Naive thymus-derived CD4-positive, alpha-beta T cell (primary cell): ENCODE measurements around the gene CDHR3. TPM values are rescaled to one million over a fixed set of nuclear protein-coding genes. Genes with fewer than 3 reads are reported as not detected.
A peak's percentile ranks its signal among the peaks of the same experiment; 100 is the strongest.

ENCODE experiments used
- ATAC-seq: fragments of 150-1000 bp; cut with Tn5 transposase; 2 replicates; pipeline ENCODE4 v1.10.0; 2021; ENCODE audit warnings: mild to moderate bottlenecking, moderate library complexity
- CTCF ChIA-PET: fragments of 350-600 bp; sonication (Branson Sonifier 250); formaldehyde crosslinking; loops from one replicate; lab custom pipeline; 2021; ENCODE audit warnings: antibody characterized with exemption; lab: Charles Lee
- POLR2A ChIA-PET: fragments of 350-600 bp; sonication (Branson Sonifier 250); formaldehyde crosslinking; loops from one replicate; lab custom pipeline; 2021; ENCODE audit warnings: antibody characterized with exemption, inconsistent platforms; lab: Charles Lee
- DNase-seq, 9 donors: peaks; one replicate each; pipeline versions ENCODE4 v3.0.0 to v3.0.0-alpha.2; 2020 to 2022; ENCODE audit warnings: mixed read lengths in 1 of 9
- H3K27ac ChIP-seq: one replicate; pipeline ENCODE4 v1.7.0; 2013; ENCODE audit warnings: mild to moderate bottlenecking, low read depth, low read length, moderate library complexity
- H3K27me3 ChIP-seq, 2 donors: one replicate each; pipeline ENCODE4 v1.7.0; 2013; ENCODE audit warnings: low read length in 2 of 2, mild to moderate bottlenecking in 2 of 2, moderate library complexity in 2 of 2; ENCODE audit not compliant: control insufficient read depth in 2 of 2, insufficient read depth in 2 of 2
- H3K36me3 ChIP-seq, 3 experiments: 1 replicate in 2 of 3; 2 replicates in 1 of 3; pipeline ENCODE4 v1.7.0; 2013; ENCODE audit warnings: low read length in 3 of 3, mild to moderate bottlenecking in 3 of 3, moderate library complexity in 1 of 3; ENCODE audit not compliant: insufficient read depth in 3 of 3, control insufficient read depth in 2 of 3
- H3K4me1 ChIP-seq, 2 donors: one replicate each; pipeline ENCODE4 v1.7.0; 2013; ENCODE audit warnings: low read length in 2 of 2, mild to moderate bottlenecking in 2 of 2, moderate library complexity in 1 of 2; ENCODE audit not compliant: control insufficient read depth in 2 of 2, insufficient read depth in 2 of 2
- H3K4me3 ChIP-seq: 2 replicates; pipeline ENCODE4 v1.7.0; 2013; ENCODE audit warnings: mild to moderate bottlenecking, low read length
- H3K9me3 ChIP-seq, 3 experiments: 1 replicate in 2 of 3; 2 replicates in 1 of 3; pipeline ENCODE4 v1.7.0; 2013; ENCODE audit warnings: low read length in 3 of 3; ENCODE audit not compliant: control insufficient read depth in 2 of 3
- H3K27ac Mint-ChIP-seq, 9 donors: one replicate each; pipeline ENCODE4 v1.8.0; 2020 to 2022; ENCODE audit warnings: mixed read lengths in 9 of 9, mild to moderate bottlenecking in 8 of 9, moderate library complexity in 5 of 9, inconsistent platforms in 2 of 9
- H3K27me3 Mint-ChIP-seq, 5 donors: one replicate each; pipeline ENCODE4 v1.8.0; 2021 to 2022; ENCODE audit warnings: mixed read lengths in 5 of 5, mild to moderate bottlenecking in 1 of 5
- H3K36me3 Mint-ChIP-seq, 5 donors: one replicate each; pipeline ENCODE4 v1.8.0; 2020 to 2022; ENCODE audit warnings: mixed read lengths in 5 of 5, mild to moderate bottlenecking in 3 of 5, inconsistent platforms in 1 of 5
- H3K4me1 Mint-ChIP-seq, 7 donors: one replicate each; pipeline ENCODE4 v1.8.0; 2020 to 2022; ENCODE audit warnings: mixed read lengths in 7 of 7, mild to moderate bottlenecking in 3 of 7, inconsistent platforms in 1 of 7
- H3K4me3 Mint-ChIP-seq, 10 donors: one replicate each; pipeline ENCODE4 v1.8.0; 2020 to 2022; ENCODE audit warnings: mild to moderate bottlenecking in 10 of 10, mixed read lengths in 10 of 10, moderate library complexity in 6 of 10, inconsistent platforms in 2 of 10
- H3K9me3 Mint-ChIP-seq, 11 donors: one replicate each; pipeline ENCODE4 v1.8.0; 2020 to 2022; ENCODE audit warnings: mixed read lengths in 11 of 11, mild to moderate bottlenecking in 4 of 11, inconsistent platforms in 1 of 11, moderate library complexity in 1 of 11
- intact Hi-C, 2 donors: fragments of 100-400 bp; cut with micrococcal nuclease; formaldehyde crosslinking; loops; one replicate each; pipeline ENCODE4 v1.15.1; 2023
- polyA plus RNA-seq, 2 donors: library from polyadenylated mRNA; unstranded; fragments of 300-500 nt; fragmentation: Illumina TruSeq; gene quantifications; one replicate each; pipeline ENCODE4 v1.2.3, GENCODE V29; 2021
- total RNA-seq, 6 experiments: library from RNA in 5 of 6; stranded (reverse) in 5 of 6; gene quantifications; 1 replicate in 5 of 6; 2 replicates in 1 of 6; pipeline ENCODE4 v1.2.3 and lab custom pipeline; 2021 to 2026

The CDHR3 gene
- total and polyA plus RNA-seq, 7 experiments from 2014 or later = 1.1 to 14.0 (median 6.5) TPM

DNA sequence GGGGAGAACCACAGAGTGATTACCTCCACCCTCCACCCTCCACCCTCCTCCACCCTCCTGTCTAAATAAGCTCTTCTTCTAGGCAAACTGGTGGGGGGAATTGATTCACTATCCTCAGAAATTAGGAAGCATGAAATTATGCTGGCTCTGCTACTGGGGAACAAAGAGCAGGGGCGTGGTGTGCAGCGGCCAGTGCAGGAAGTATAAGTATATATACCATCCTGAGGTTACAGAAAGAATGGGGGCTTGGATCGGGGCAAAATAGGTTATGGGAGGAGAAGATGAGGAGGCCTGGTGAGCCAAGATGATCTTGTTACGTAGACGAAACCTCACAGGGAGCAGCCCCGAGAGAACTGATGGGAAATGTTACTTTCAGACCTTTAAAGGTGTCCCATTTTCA is 100.0 kb downstream of the CDHR3 start:
- CTCF ChIA-PET = no interaction called here
- no peaks in the 10 kb centered on the region for H3K36me3 Mint-ChIP-seq
- ATAC-seq (no peak), DNase-seq (no peak)
- no peaks in the 10 kb centered on the region for H3K9me3 Mint-ChIP-seq
- no peak overlapping the region for H3K4me3 Mint-ChIP-seq
- intact Hi-C loops = no loop called here
- POLR2A ChIA-PET = no interaction called here
- Histone ChIP-seq H3K36me3 (no peaks in the 10 kb centered on the region), H3K27ac (no peak overlapping the region), H3K4me1 (peaks cover 0 to 1% of the 10 kb centered on the region in 2 donors), H3K9me3 (no peaks in the 10 kb centered on the region), H3K4me3 (no peak overlapping the region), H3K27me3 (no peaks in the 10 kb centered on the region)
- peaks cover 10 to 36% (median 21%) of the 10 kb centered on the region in 7 donors for H3K4me1 Mint-ChIP-seq
- peak overlapping the region in 4 of 9 donors; percentile 14 to 51 (median 45) for H3K27ac Mint-ChIP-seq
- no peaks in the 10 kb centered on the region for H3K27me3 Mint-ChIP-seq

DNA sequence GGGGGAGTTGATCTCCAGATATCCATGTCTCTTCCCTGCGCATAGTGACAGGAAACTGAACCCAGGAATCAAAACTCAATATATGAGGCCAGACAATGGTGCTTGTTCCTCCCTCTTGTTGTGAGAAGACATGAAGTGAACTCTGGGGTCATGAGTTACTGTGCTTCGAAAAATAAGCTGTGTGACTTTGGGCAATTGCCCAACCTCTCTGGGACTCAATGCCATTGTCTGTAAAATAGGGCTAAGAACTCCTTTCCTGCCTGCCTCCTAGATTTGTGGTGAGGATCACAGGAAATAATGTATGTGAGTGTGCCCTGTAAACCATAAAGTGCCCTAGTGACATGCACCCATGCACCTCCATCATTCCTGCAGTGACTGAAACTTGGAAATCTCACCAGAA is 100.6 kb downstream of the CDHR3 start:
- Histone ChIP-seq H3K27me3 (no peaks in the 10 kb centered on the region), H3K9me3 (no peaks in the 10 kb centered on the region), H3K36me3 (no peaks in the 10 kb centered on the region), H3K27ac (no peak overlapping the region), H3K4me1 (no peaks in the 10 kb centered on the region), H3K4me3 (no peak overlapping the region)
- peaks cover 15 to 35% (median 21%) of the 10 kb centered on the region in 7 donors for H3K4me1 Mint-ChIP-seq
- no peaks in the 10 kb centered on the region for H3K27me3 Mint-ChIP-seq
- DNase-seq (no peak), ATAC-seq (no peak)
- ChIA-PET CTCF (no interaction called here), POLR2A (no interaction called here)
- no peak overlapping the region for H3K27ac Mint-ChIP-seq
- H3K36me3 Mint-ChIP-seq = no peaks in the 10 kb centered on the region
- H3K9me3 Mint-ChIP-seq = no peaks in the 10 kb centered on the region
- intact Hi-C loops = no loop called here
- H3K4me3 Mint-ChIP-seq = no peak overlapping the region

DNA sequence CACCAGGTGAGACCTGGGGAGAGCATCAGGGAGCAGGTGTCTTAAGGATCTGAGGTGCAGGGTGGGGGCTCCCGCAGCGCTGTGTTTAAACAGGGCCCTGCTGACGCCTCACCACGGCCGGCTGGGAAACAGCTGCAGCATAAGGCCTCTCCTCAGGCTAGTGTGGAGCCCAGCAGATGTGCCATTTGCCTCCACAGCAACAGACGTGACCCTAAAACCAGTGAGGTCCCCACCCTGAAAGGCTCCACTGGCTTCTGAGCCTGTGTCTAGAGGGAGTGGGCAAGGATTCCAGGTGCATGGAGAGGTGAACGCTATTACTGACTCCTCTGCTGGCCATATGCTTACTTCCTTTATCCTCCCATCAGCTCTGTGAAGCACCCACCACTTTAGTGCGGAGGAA is 101.3 kb downstream of the CDHR3 start:
- POLR2A ChIA-PET = no interaction called here
- CTCF ChIA-PET = no interaction called here
- H3K27me3 Mint-ChIP-seq = no peaks in the 10 kb centered on the region
- no peaks in the 10 kb centered on the region for H3K27me3 ChIP-seq
- H3K36me3 ChIP-seq = no peaks in the 10 kb centered on the region
- intact Hi-C loops = no loop called here
- no peaks in the 10 kb centered on the region for H3K4me1 ChIP-seq
- H3K27ac Mint-ChIP-seq = no peak overlapping the region
- no peaks in the 10 kb centered on the region for H3K9me3 ChIP-seq
- H3K4me1 Mint-ChIP-seq = peaks cover 16 to 35% (median 26%) of the 10 kb centered on the region in 7 donors
- H3K4me3 Mint-ChIP-seq = no peak overlapping the region
- H3K36me3 Mint-ChIP-seq = no peaks in the 10 kb centered on the region
- H3K9me3 Mint-ChIP-seq = no peaks in the 10 kb centered on the region
- H3K27ac ChIP-seq = no peak overlapping the region
- DNase-seq = no peak
- no peak for ATAC-seq
- no peak overlapping the region for H3K4me3 ChIP-seq

DNA sequence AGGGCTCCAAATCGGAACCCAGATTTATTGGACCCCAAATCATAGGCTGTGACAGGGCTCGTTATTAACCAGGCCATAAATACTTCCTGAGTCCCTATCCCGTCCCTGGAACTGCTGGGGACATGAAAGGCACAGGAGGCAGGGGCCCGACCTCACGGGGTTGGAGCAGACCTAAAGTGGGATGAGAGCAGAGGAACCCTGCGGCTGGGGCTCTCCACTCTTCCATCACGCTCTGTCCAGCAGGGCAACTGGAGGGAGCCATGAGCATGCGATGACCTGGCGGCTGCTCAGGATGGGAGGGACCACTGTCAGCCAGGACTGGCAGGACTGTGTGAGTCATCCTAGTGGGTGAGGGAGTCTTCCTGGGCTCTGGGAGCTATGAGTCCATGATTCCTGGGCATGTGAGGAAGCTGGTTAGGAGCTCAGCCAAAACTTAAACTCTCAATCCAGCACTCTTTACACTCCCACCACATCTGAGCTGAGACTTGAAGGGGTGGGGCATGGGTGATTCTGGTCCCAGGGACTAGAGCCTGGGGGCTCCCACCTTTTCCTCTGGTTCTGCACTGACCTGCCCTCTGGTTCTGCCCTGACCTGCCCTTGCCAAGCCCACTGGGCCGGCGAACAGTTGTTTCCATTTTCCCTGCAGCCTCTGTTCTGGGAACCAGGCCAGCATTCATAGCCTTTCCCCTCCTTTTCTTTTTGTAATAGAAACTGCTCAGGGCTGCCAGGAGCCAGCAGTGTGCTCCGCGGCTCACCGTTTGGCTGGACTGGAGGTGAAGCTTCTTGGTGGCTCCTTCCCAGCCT is 101.9 kb downstream of the CDHR3 start:
- CTCF ChIA-PET = interaction anchor here (1.2 to 1.6 kb wide), 2 partner anchors 48 to 89 kb away, joined by 3 read pairs; no protein-coding TSS in a partner anchor
- H3K4me1 ChIP-seq = peaks cover 0 to 3% of the 10 kb centered on the region in 2 donors

DNA sequence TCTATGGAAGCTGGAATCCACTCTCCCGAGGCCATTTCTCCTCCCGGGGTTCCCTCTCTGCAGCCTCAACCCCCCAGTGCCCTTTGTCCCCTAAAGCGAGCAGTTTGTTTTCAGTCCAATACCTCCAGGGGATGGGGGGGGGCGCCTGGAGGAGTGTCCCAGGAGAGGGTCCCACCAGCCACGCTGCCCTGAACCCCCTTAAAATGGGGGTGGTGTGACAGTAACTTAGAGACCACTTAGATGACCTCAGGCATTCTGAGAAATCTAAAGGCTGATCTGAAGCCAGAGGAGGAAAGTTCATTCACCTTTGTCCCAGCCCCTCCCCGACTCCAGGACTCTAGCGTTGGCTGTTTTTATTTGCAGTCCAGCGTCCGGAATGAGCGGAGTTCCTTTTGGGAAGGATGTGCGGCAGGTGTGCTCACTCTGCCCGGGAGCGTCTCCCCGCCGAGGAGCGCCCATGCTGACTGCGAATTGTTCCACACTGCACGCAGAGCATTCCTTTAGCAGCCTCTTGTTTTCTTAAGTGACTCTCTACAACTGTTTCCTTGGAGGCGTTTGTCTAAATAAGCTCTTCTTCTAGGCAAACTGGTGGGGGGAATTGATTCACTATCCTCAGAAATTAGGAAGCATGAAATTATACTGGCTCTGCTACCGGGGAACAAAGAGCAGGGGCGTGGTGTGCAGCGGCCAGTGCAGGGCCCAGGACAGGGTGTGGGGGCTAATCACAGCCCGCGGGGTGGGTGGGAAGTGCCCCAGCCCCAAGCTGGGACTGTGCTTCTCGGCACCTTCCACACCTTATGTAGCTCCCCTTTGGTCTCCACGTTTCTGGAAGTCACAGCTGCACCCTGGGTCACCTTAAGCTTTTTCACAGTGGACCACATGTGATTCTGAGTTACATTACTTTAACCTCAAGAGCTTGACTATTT is 102.8 kb downstream of the CDHR3 start:
- no peaks in the 10 kb centered on the region for H3K9me3 Mint-ChIP-seq
- H3K27ac Mint-ChIP-seq = peak overlapping the region in 1 of 9 donors; percentile 7
- H3K27me3 ChIP-seq = no peaks in the 10 kb centered on the region
- no peaks in the 10 kb centered on the region for H3K27me3 Mint-ChIP-seq
- no peaks in the 10 kb centered on the region for H3K9me3 ChIP-seq
- DNase-seq (no peak), ATAC-seq (no peak)
- H3K4me1 Mint-ChIP-seq = peaks cover 22 to 40% (median 34%) of the 10 kb centered on the region in 7 donors
- ChIA-PET CTCF (interaction anchor here (1.2 to 1.6 kb wide), 2 partner anchors 47 to 88 kb away, joined by 3 read pairs; no protein-coding TSS in a partner anchor), POLR2A (interaction anchor here (1.1 kb wide), 1 partner anchor 47 kb away, joined by 4 read pairs; the partner anchor contains the start of gene SYPL1)
- H3K4me3 Mint-ChIP-seq = no peak overlapping the region
- intact Hi-C loops = no loop called here
- peaks cover 4 to 10% of the 10 kb centered on the region in 2 donors for H3K4me1 ChIP-seq
- H3K36me3 ChIP-seq = no peaks in the 10 kb centered on the region
- no peaks in the 10 kb centered on the region for H3K36me3 Mint-ChIP-seq
- H3K4me3 ChIP-seq = no peak overlapping the region
- H3K27ac ChIP-seq = no peak overlapping the region

More for the DNA sequence above, 101.9 kb downstream of the CDHR3 start:
- Histone ChIP-seq H3K27me3 (no peaks in the 10 kb centered on the region), H3K36me3 (no peaks in the 10 kb centered on the region), H3K9me3 (no peaks in the 10 kb centered on the region), H3K27ac (no peak overlapping the region), H3K4me3 (no peak overlapping the region)
- H3K4me1 Mint-ChIP-seq = peaks cover 19 to 34% (median 30%) of the 10 kb centered on the region in 7 donors
- no peak for DNase-seq
- POLR2A ChIA-PET = no interaction called here
- ATAC-seq = no peak
- H3K9me3 Mint-ChIP-seq = no peaks in the 10 kb centered on the region
- H3K27me3 Mint-ChIP-seq = no peaks in the 10 kb centered on the region
- intact Hi-C loops = no loop called here
- H3K27ac Mint-ChIP-seq = no peak overlapping the region
- H3K36me3 Mint-ChIP-seq = no peaks in the 10 kb centered on the region
- no peak overlapping the region for H3K4me3 Mint-ChIP-seq

DNA sequence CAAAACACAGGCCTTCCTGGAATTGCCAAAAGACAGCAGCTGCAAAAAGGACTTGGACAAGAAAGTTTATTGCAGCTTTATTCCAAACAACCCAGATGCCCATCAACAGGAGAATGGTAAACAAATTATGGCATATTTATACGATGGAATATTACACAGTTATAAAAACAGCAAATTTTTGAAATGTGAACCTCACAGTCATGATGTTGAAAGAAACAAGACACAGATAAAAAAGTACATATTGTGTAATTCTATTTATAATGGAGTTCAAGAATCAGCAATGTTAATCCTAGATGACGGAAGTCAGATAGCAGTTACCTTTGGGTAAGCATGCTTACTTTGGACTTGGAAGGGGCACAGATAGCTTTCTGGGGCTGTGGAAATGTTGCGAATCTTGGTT is 104.6 kb downstream of the CDHR3 start:
- ATAC-seq (no peak), DNase-seq (no peak)
- Mint-ChIP-seq H3K4me3 (no peak overlapping the region), H3K36me3 (no peaks in the 10 kb centered on the region), H3K9me3 (no peaks in the 10 kb centered on the region), H3K27ac (peak overlapping the region in 1 of 9 donors; percentile 56), H3K4me1 (peaks cover 33 to 57% (median 49%) of the 10 kb centered on the region in 7 donors), H3K27me3 (no peaks in the 10 kb centered on the region)
- CTCF ChIA-PET = interaction anchor here (1.0 to 1.3 kb wide), 2 partner anchors 10 to 88 kb away, joined by 3 to 4 read pairs; no protein-coding TSS in a partner anchor
- no peak overlapping the region for H3K27ac ChIP-seq
- no peak overlapping the region for H3K4me3 ChIP-seq
- POLR2A ChIA-PET = interaction anchor here (9.0 kb wide), 1 partner anchor 45 kb away, joined by 143 read pairs; the partner anchor contains the start of gene SYPL1
- peaks cover 20 to 28% of the 10 kb centered on the region in 2 donors for H3K4me1 ChIP-seq
- H3K27me3 ChIP-seq = no peaks in the 10 kb centered on the region
- no peaks in the 10 kb centered on the region for H3K9me3 ChIP-seq
- H3K36me3 ChIP-seq = no peaks in the 10 kb centered on the region
- intact Hi-C loops = no loop called here
